Keratinocyte (primary cell): ENCODE results near the gene INVS. TPM values are rescaled to one million over a fixed set of nuclear protein-coding genes. Genes with fewer than 3 reads are reported as not detected.

Source experiments
- DNase-seq: peaks from one replicate; pipeline ENCODE4 v3.0.0-alpha.2; 2011; ENCODE audit warnings: low read depth, missing footprints, low spot score
- FAIRE-seq: peaks from 2 replicates; lab custom pipeline; 2011; peaks lifted over from hg19 to GRCh38; lab: Jason Lieb, UNC
- H2AFZ ChIP-seq: 2 replicates; pipeline ENCODE4 v1.6.0; 2012; ENCODE audit warnings: low read length, control low read depth, inconsistent platforms; ENCODE audit not compliant: control insufficient read depth
- H3K27ac ChIP-seq: 2 replicates; pipeline ENCODE4 v1.5.1; 2011; ENCODE audit warnings: low read length; ENCODE audit not compliant: control insufficient read depth, insufficient read depth
- H3K27me3 ChIP-seq: 3 replicates; pipeline ENCODE4 v1.6.0; 2011; ENCODE audit warnings: low read length; ENCODE audit not compliant: control insufficient read depth, insufficient read depth; ENCODE audit errors: extremely low read depth
- H3K36me3 ChIP-seq, 2 experiments: 2 replicates in 1 of 2; 3 replicates in 1 of 2; pipeline ENCODE4 v1.5.1; 2011; ENCODE audit warnings: low read length in 2 of 2, mild to moderate bottlenecking in 1 of 2; ENCODE audit not compliant: control insufficient read depth in 2 of 2, insufficient read depth in 2 of 2; ENCODE audit errors: extremely low read depth in 1 of 2
- H3K4me1 ChIP-seq: 3 replicates; pipeline ENCODE4 v1.5.1; 2011; ENCODE audit warnings: low read length; ENCODE audit not compliant: control insufficient read depth, insufficient read depth; ENCODE audit errors: extremely low read depth
- H3K4me2 ChIP-seq: 3 replicates; pipeline ENCODE4 v1.6.0; 2011; ENCODE audit warnings: low read depth, low read length; ENCODE audit not compliant: control insufficient read depth, insufficient read depth; ENCODE audit errors: extremely low read depth
- H3K4me3 ChIP-seq, 3 experiments: fragments of 200-600 bp in 1 of 3; sonication (generic) in 1 of 3; 2 replicates in 2 of 3; 3 replicates in 1 of 3; pipeline ENCODE4 v1.5.1; 2011 to 2016; ENCODE audit warnings: low read length in 3 of 3, mild to moderate bottlenecking in 3 of 3, control low read depth in 2 of 3, inconsistent platforms in 1 of 3, low read depth in 1 of 3, mixed read lengths in 1 of 3, mixed run types in 1 of 3, moderate library complexity in 1 of 3; ENCODE audit not compliant: control insufficient read depth in 2 of 3, insufficient read depth in 2 of 3; ENCODE audit errors: extremely low read depth in 1 of 3
- H3K79me2 ChIP-seq: 2 replicates; pipeline ENCODE4 v1.6.0; 2012; ENCODE audit warnings: low read length; ENCODE audit not compliant: control insufficient read depth, insufficient read depth
- H3K9ac ChIP-seq: 3 replicates; pipeline ENCODE4 v1.6.0; 2011; ENCODE audit warnings: low read length; ENCODE audit not compliant: control insufficient read depth, insufficient read depth; ENCODE audit errors: extremely low read depth
- H3K9me1 ChIP-seq: 3 replicates; pipeline ENCODE4 v1.6.0; 2011; ENCODE audit warnings: low read length; ENCODE audit not compliant: control insufficient read depth, insufficient read depth; ENCODE audit errors: extremely low read depth
- H3K9me3 ChIP-seq: 2 replicates; pipeline ENCODE4 v1.5.1; 2012; ENCODE audit warnings: low read depth, low read length; ENCODE audit not compliant: control insufficient read depth
- H4K20me1 ChIP-seq: 3 replicates; pipeline ENCODE4 v1.6.0; 2011; ENCODE audit warnings: low read length; ENCODE audit not compliant: control insufficient read depth, insufficient read depth; ENCODE audit errors: extremely low read depth
- CTCF ChIP-seq, 3 experiments: IDR thresholded peaks in 1 of 3; conservative IDR thresholded peaks in 1 of 3; optimal IDR thresholded peaks in 1 of 3; 2 replicates in 2 of 3; 3 replicates in 1 of 3; pipeline versions ENCODE3 to v1.5.1; 2011; ENCODE audit warnings: low read length in 3 of 3, mild to moderate bottlenecking in 3 of 3, moderate library complexity in 2 of 3, control low read depth in 1 of 3, inconsistent platforms in 1 of 3; ENCODE audit not compliant: insufficient read depth in 2 of 3; ENCODE audit errors: extremely low read depth in 1 of 3
- EZH2 ChIP-seq: IDR thresholded peaks from one replicate; pipeline ENCODE4 v1.6.1; 2012; ENCODE audit warnings: inconsistent platforms, mild to moderate bottlenecking, low read length, moderate library complexity
- dilution Hi-C: fragments of 300-500 bp; cut with MboI; formaldehyde crosslinking; loops from one replicate; pipeline ENCODE4 v1.7.0; 2020; ENCODE audit warnings: low sequenced_read_pairs; ENCODE audit not compliant: extremely low pct_ligation_motif_present
- polyA plus RNA-seq, 5 experiments: library from polyadenylated mRNA; depleted of rRNA in 3 of 5; stranded (reverse) in 3 of 5; stranded (forward) in 1 of 5; unstranded in 1 of 5; fragments of >200 nt; gene quantifications; 1 replicate in 1 of 5; 2 replicates in 3 of 5; 3 replicates in 1 of 5; pipeline versions ENCODE4 v1.2.1 to v1.2.3, GENCODE V29; 2011 to 2012; ENCODE audit warnings: missing spikeins in 2 of 5, low read depth in 1 of 5, low replicate concordance in 1 of 5

The INVS gene
- polyA plus RNA-seq, 1 donor (not counting 4 experiments of a cell fraction or from before 2014, with no cell fraction given): 21.1 TPM

GRCh38 chr9:100084734-100085133 is 14.3 kb upstream of the INVS start:
- FAIRE-seq (no peak), DNase-seq (no peak)
- peaks cover 15% of the 10 kb centered on the region for H3K4me1 ChIP-seq
- TF ChIP-seq CTCF (optimal IDR thresholded peaks at IDR 0.05 in 1 of 3, IDR thresholded peaks at IDR 0.05 in 1 of 3, conservative IDR thresholded peaks at IDR 0.05 in 1 of 3; ENCODE audit: extremely low read depth in 1 of 3, insufficient read depth in 2 of 3, low read length in 3 of 3): no peak
- no peak for TF ChIP-seq EZH2
- H3K9me3 ChIP-seq: no peaks in the 10 kb centered on the region
- H3K4me3 ChIP-seq: no peak overlapping the region
- peaks cover 2% of the 10 kb centered on the region for H3K9me1 ChIP-seq
- no peaks in the 10 kb centered on the region for H3K27me3 ChIP-seq
- H3K4me2 ChIP-seq: no peak overlapping the region
- H3K36me3 ChIP-seq: no peaks in the 10 kb centered on the region
- H4K20me1 ChIP-seq: peaks cover 52% of the 10 kb centered on the region
- H3K27ac ChIP-seq: no peak overlapping the region
- peaks cover 72% of the 10 kb centered on the region for H3K79me2 ChIP-seq
- H2AFZ ChIP-seq: no peak overlapping the region
- H3K9ac ChIP-seq: no peak overlapping the region
- dilution Hi-C loops: no loop called here

DNA sequence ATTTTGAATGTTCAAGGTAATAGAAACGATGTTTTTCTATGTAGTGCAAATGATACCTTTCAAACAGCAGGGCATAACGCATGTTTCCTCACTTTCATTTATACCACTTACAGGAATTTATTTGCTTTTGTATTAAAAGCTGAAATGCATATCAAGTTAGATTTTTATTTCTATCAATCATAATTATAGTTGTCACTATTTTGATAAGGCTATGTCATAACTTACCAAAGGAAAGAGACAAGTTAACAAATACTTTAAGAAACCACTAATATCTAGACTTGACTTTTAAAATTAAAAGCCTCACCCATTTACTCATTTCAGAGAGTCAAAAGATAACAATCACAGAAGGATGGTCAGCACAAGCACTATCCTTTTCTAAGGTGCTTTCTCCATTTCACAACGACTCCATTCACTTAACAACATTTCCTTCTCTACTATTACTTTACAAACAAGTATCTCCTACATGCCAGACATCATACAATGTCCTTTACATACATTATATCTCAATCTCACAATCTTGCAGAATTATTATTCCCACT is 12.9 kb upstream of the INVS start:
- no peaks in the 10 kb centered on the region for H3K36me3 ChIP-seq
- peaks cover 69% of the 10 kb centered on the region for H3K79me2 ChIP-seq
- no peak overlapping the region for H3K4me3 ChIP-seq
- H3K27me3 ChIP-seq: no peaks in the 10 kb centered on the region
- H3K9me1 ChIP-seq: peaks cover 2% of the 10 kb centered on the region
- H2AFZ ChIP-seq: no peak overlapping the region
- DNase-seq: no peak
- FAIRE-seq: no peak
- no peak overlapping the region for H3K27ac ChIP-seq
- H3K9me3 ChIP-seq: no peaks in the 10 kb centered on the region
- peaks cover 47% of the 10 kb centered on the region for H4K20me1 ChIP-seq
- H3K9ac ChIP-seq: no peak overlapping the region
- TF ChIP-seq CTCF (optimal IDR thresholded peaks at IDR 0.05 in 1 of 3, IDR thresholded peaks at IDR 0.05 in 1 of 3, conservative IDR thresholded peaks at IDR 0.05 in 1 of 3; ENCODE audit: extremely low read depth in 1 of 3, insufficient read depth in 2 of 3, low read length in 3 of 3): no peak
- no peak for TF ChIP-seq EZH2
- peaks cover 15% of the 10 kb centered on the region for H3K4me1 ChIP-seq
- dilution Hi-C loops: no loop called here
- H3K4me2 ChIP-seq: no peak overlapping the region
